Measurements from ENCODE around the gene TUNAR.

GRCh38 chr14:95941897-95942296 lies 65.3 kb downstream of the TUNAR start:
- TF ChIP-seq CTCF (conservative IDR thresholded peaks at IDR 0.05; ENCODE audit: low read length) (no peak), EZH2phosphoT487 (IDR thresholded peaks at IDR 0.05; ENCODE audit: borderline replicate concordance) (no peak)

Data from Loucy (cell line).